ENCODE measurements around the gene FAM171A1. TPM values are rescaled to one million over a fixed set of nuclear protein-coding genes. Genes with fewer than 3 reads are reported as not detected.
A peak's percentile ranks its signal among the peaks of the same experiment; 100 is the strongest.

Gene FAM171A1
- total RNA-seq, 2 donors from 2014 or later: 36.5 to 39.0 TPM

DNA sequence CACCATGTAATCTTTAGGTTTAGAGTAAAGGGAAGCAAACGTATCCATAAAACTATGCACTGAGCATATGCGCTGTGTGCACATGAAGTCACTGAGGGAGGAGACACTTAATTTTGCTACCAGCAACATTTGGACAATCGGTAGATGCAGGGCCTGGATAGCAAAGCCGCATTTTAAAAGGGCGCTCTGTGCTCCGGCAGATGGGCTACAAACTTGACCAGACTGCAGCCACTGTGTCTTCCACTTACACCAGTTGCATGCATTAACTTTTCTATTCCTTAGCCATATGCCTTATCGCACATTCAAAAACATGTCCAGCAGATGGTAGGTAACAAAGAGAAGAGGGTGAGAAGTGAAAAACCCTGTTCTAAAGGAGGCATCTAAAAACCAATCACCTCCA, 18.3 kb downstream of the FAM171A1 start:
- H3K27ac Mint-ChIP-seq: no peak overlapping the region
- no peak overlapping the region for H3K4me3 Mint-ChIP-seq
- TF ChIP-seq, protein P1, sequence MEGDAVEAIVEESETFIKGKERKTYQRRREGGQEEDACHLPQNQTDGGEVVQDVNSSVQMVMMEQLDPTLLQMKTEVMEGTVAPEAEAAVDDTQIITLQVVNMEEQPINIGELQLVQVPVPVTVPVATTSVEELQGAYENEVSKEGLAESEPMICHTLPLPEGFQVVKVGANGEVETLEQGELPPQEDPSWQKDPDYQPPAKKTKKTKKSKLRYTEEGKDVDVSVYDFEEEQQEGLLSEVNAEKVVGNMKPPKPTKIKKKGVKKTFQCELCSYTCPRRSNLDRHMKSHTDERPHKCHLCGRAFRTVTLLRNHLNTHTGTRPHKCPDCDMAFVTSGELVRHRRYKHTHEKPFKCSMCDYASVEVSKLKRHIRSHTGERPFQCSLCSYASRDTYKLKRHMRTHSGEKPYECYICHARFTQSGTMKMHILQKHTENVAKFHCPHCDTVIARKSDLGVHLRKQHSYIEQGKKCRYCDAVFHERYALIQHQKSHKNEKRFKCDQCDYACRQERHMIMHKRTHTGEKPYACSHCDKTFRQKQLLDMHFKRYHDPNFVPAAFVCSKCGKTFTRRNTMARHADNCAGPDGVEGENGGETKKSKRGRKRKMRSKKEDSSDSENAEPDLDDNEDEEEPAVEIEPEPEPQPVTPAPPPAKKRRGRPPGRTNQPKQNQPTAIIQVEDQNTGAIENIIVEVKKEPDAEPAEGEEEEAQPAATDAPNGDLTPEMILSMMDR (conservative IDR thresholded peaks at IDR 0.05): no peak
- H3K27me3 ChIP-seq (ENCODE audit: control insufficient read depth, insufficient read depth, low read length, poor library complexity, severe bottlenecking): no peaks in the 10 kb centered on the region
- no peak for DNase-seq
- H3K36me3 ChIP-seq (ENCODE audit: control insufficient read depth, insufficient read depth, low read length): no peaks in the 10 kb centered on the region
- H3K9ac ChIP-seq (ENCODE audit: extremely low read depth, low read length, poor library complexity, severe bottlenecking): no peak overlapping the region
- H3K9me3 ChIP-seq (ENCODE audit: control insufficient read depth, low read length): no peaks in the 10 kb centered on the region
- no peaks in the 10 kb centered on the region for H3K9me3 Mint-ChIP-seq
- no peak overlapping the region for H3K4me3 ChIP-seq (ENCODE audit: low read length)
- peak overlapping the region; percentile 47 for H3K27ac ChIP-seq (ENCODE audit: low read depth, low read length)
- H3K4me1 ChIP-seq (ENCODE audit: control insufficient read depth, insufficient read depth, low read length): no peaks in the 10 kb centered on the region
- H3K4me1 Mint-ChIP-seq: peaks cover 7% of the 10 kb centered on the region
- H3K27me3 Mint-ChIP-seq (ENCODE audit: insufficient read depth): no peaks in the 10 kb centered on the region
- no peaks in the 10 kb centered on the region for H3K36me3 Mint-ChIP-seq (ENCODE audit: low read depth)
- WGBS, 2 experiments (ENCODE audit: insufficient coverage in 1 of 2, insufficient read length in 1 of 2): 97 to 100% methylated on average over 5 to 7 of the region's 7 CpGs

- peaks cover 7% of the 10 kb centered on the region for H3K4me1 Mint-ChIP-seq
Observed at GRCh38 chr10:15352201-15352600, 18.9 kb downstream of the FAM171A1 start.

GRCh38 chr10:15351099-15351820, 19.8 kb downstream of the FAM171A1 start:
- Mint-ChIP-seq H3K27me3 (ENCODE audit: insufficient read depth) (no peaks in the 10 kb centered on the region), H3K4me3 (no peak overlapping the region), H3K4me1 (peaks cover 10% of the 10 kb centered on the region), H3K36me3 (ENCODE audit: low read depth) (no peaks in the 10 kb centered on the region), H3K27ac (no peak overlapping the region), H3K9me3 (no peaks in the 10 kb centered on the region)
- Histone ChIP-seq H3K4me1 (ENCODE audit: control insufficient read depth, insufficient read depth, low read length) (no peaks in the 10 kb centered on the region), H3K9ac (ENCODE audit: extremely low read depth, low read length, poor library complexity, severe bottlenecking) (no peak overlapping the region), H3K9me3 (ENCODE audit: control insufficient read depth, low read length) (no peaks in the 10 kb centered on the region), H3K27ac (ENCODE audit: low read depth, low read length) (no peak overlapping the region), H3K27me3 (ENCODE audit: control insufficient read depth, insufficient read depth, low read length, poor library complexity, severe bottlenecking) (no peaks in the 10 kb centered on the region), H3K4me3 (ENCODE audit: low read length) (no peak overlapping the region), H3K36me3 (ENCODE audit: control insufficient read depth, insufficient read depth, low read length) (no peaks in the 10 kb centered on the region)
- TF ChIP-seq, protein P1 (conservative IDR thresholded peaks at IDR 0.05): no peak
- DNase-seq: no peak
- 89 to 94% methylated on average over 2 to 12 of the region's 12 CpGs for WGBS, 2 experiments (ENCODE audit: insufficient coverage in 1 of 2, insufficient read length in 1 of 2)

More at GRCh38 chr10:15352201-15352600, 18.9 kb downstream of the FAM171A1 start:
- H3K4me3 Mint-ChIP-seq: no peak overlapping the region
- TF ChIP-seq, protein P1 (conservative IDR thresholded peaks at IDR 0.05): no peak
- peak overlapping the region; percentile 47 for H3K27ac ChIP-seq (ENCODE audit: low read depth, low read length)
- no peak for DNase-seq
- H3K4me1 ChIP-seq (ENCODE audit: control insufficient read depth, insufficient read depth, low read length): no peaks in the 10 kb centered on the region
- H3K36me3 ChIP-seq (ENCODE audit: control insufficient read depth, insufficient read depth, low read length): no peaks in the 10 kb centered on the region
- H3K27me3 Mint-ChIP-seq (ENCODE audit: insufficient read depth): no peaks in the 10 kb centered on the region
- H3K4me3 ChIP-seq (ENCODE audit: low read length): no peak overlapping the region
- no peaks in the 10 kb centered on the region for H3K9me3 Mint-ChIP-seq
- 99 to 100% methylated on average over 2 to 3 of the region's 3 CpGs for WGBS, 2 experiments (ENCODE audit: insufficient coverage in 1 of 2, insufficient read length in 1 of 2)
- H3K9ac ChIP-seq (ENCODE audit: extremely low read depth, low read length, poor library complexity, severe bottlenecking): no peak overlapping the region
- H3K36me3 Mint-ChIP-seq (ENCODE audit: low read depth): no peaks in the 10 kb centered on the region
- no peaks in the 10 kb centered on the region for H3K9me3 ChIP-seq (ENCODE audit: control insufficient read depth, low read length)
- H3K27ac Mint-ChIP-seq: no peak overlapping the region
- H3K27me3 ChIP-seq (ENCODE audit: control insufficient read depth, insufficient read depth, low read length, poor library complexity, severe bottlenecking): no peaks in the 10 kb centered on the region
